AG04449 (cell line): ENCODE data around the gene CXCL14.

Experiments used
- CTCF ChIA-PET: fragments of 350-600 bp; formaldehyde crosslinking; extraction: SDS; loops from one replicate; lab custom pipeline; 2021; ENCODE audit warnings: antibody characterized with exemption; lab: Yijun Ruan, JAX
- POLR2A ChIA-PET: fragments of 400-600, 350-600 bp; formaldehyde crosslinking; extraction: SDS; loops from one replicate; lab custom pipeline; 2020; ENCODE audit warnings: antibody characterized with exemption, inconsistent platforms; lab: Yijun Ruan, JAX
- DNase-seq: peaks from one replicate; pipeline ENCODE4 v3.0.0-alpha.2; 2010; ENCODE audit warnings: low read depth, low spot score
- H3K4me3 ChIP-seq: 2 replicates; pipeline ENCODE4 v1.5.1; 2011; ENCODE audit warnings: low read depth, mild to moderate bottlenecking, control low read depth, low read length
- TF ChIP-seq, protein P1 (sequence below): IDR thresholded peaks from one replicate; pipeline ENCODE4 v1.5.1; 2011; ENCODE audit warnings: mild to moderate bottlenecking, moderate library complexity, low read length, control low read depth, inconsistent platforms; ENCODE audit not compliant: insufficient read depth; ENCODE audit errors: missing control alignments

Gene CXCL14

GRCh38 chr5:135587721-135588663, 9.2 kb upstream of the CXCL14 start:
- DNase-seq = no peak
- no peak overlapping the region for H3K4me3 ChIP-seq
- TF ChIP-seq, protein P1, sequence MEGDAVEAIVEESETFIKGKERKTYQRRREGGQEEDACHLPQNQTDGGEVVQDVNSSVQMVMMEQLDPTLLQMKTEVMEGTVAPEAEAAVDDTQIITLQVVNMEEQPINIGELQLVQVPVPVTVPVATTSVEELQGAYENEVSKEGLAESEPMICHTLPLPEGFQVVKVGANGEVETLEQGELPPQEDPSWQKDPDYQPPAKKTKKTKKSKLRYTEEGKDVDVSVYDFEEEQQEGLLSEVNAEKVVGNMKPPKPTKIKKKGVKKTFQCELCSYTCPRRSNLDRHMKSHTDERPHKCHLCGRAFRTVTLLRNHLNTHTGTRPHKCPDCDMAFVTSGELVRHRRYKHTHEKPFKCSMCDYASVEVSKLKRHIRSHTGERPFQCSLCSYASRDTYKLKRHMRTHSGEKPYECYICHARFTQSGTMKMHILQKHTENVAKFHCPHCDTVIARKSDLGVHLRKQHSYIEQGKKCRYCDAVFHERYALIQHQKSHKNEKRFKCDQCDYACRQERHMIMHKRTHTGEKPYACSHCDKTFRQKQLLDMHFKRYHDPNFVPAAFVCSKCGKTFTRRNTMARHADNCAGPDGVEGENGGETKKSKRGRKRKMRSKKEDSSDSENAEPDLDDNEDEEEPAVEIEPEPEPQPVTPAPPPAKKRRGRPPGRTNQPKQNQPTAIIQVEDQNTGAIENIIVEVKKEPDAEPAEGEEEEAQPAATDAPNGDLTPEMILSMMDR = no peak
- ChIA-PET POLR2A (no interaction called here), CTCF (interaction anchor here (1.0 to 1.8 kb wide), 2 partner anchors 9 to 23 kb away, joined by 3 to 9 read pairs; partner anchors contain the start of gene CXCL14)

DNA sequence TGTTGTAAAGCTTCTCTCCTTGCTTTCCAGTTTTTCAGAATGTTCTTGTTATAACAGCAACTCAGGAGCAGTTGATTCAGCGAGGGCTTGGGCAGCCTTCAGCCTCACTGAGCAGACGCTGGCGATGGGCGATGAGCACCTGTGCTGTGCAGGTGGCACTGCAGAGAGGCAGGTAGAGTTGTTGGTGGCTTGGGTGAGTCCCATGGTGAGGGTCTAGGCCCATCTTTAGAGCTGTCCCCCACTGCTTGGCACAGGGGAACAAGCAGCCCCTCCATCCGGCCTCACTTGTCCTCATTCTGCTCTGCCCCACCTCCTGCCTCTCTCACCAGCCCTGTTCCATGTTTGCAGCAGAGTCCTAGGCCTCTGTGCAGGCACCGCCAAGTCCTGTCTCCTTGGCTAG, 6.1 kb upstream of the CXCL14 start:
- DNase-seq = no peak
- POLR2A ChIA-PET = no interaction called here
- CTCF ChIA-PET = interaction anchor here (0.9 to 1.0 kb wide), 3 partner anchors 16 to 24 kb away, joined by 3 to 6 read pairs (median 4); no protein-coding TSS in a partner anchor
- no peak overlapping the region for H3K4me3 ChIP-seq
- TF ChIP-seq, protein P1 = no peak

DNA sequence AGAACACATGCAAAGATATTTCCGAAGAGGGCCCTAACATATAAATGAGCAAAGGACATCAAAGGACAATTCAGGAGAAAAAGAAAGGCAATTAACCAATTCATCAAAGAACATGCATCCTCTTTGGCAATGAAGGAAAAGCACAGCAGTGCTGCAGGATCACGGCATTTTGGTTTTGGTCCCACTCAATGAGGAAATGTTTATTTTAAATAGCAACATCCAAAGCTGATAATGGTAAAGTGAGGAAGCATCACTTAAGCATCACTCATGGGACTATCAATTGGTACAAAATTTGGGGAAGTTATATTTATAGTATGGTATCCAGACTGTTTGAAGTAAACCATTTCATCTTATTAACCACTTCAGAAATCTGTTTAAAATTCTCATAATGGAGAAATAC, 5.5 kb upstream of the CXCL14 start:
- no peak overlapping the region for H3K4me3 ChIP-seq
- TF ChIP-seq, protein P1 = no peak
- no peak for DNase-seq
- ChIA-PET CTCF (interaction anchor here (0.9 to 1.0 kb wide), 2 partner anchors 18 to 23 kb away, joined by 4 to 6 read pairs; no protein-coding TSS in a partner anchor), POLR2A (no interaction called here)

DNA sequence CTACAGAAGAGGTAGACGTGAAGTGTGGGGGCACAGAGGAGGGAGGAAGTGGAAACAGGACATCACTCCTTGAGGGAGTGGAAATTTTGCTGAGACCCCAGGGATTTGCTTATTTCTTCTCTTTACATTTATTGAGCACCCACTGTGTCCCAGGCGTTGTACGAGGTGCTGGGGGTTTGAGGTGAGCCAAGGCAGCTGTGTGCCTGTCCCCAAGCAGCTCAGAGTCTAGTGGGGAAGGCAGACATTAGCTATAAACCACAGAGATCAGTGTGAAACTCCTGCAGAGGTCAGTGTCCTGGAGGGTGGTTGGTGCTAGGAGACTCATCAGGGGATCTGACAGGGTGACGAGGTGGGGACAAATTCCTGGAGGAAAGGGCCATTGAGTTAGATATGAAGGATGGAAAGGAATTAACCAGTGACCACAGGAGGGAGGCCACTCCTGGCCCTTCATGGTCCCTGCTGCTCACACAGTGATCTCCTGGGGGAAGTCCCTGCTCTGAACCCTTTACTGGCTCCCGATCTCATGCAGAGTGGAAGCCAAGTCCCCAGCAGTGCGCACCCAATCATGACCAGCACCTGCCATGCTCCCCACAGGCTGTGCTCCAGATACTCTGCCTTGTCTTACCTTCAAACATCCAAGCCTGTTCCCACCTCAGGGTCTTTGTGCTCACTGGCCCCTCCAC, 3.4 kb upstream of the CXCL14 start:
- no peak overlapping the region for H3K4me3 ChIP-seq
- TF ChIP-seq, protein P1 = no peak
- CTCF ChIA-PET = interaction anchor here (1.3 to 11.2 kb wide), 2 partner anchors 19 to 127 kb away, joined by 3 to 180 read pairs; no protein-coding TSS in a partner anchor
- POLR2A ChIA-PET = no interaction called here
- DNase-seq = no peak

DNA sequence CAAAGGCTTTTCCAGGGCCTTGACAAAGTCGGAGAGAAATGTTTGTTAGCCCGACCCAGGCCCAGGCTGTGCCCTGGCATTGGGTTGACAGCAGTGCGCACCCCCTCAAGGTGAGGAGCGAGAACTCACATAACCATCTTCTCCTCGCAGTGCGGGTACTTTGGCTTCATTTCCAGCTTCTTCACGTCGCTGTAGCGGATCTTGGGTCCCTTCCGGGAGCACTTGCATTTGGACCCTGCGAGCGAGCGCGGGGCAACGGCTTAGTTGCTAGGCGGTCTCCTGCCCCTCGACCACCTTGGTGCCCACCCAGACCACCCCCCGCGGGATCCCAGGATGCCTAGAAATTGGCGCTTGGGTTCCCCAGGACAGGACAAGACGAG, 496 bp downstream of the CXCL14 start:
- TF ChIP-seq, protein P1 = no peak
- peak overlapping the region; percentile 50 for H3K4me3 ChIP-seq
- no peak for DNase-seq
- CTCF ChIA-PET = interaction anchor here (1.2 to 35.6 kb wide), 4 partner anchors 8 to 116 kb away, joined by 3 to 2422 read pairs (median 102); partner anchors contain the start of genes DCANP1 and TIFAB
- POLR2A ChIA-PET = no interaction called here

DNA sequence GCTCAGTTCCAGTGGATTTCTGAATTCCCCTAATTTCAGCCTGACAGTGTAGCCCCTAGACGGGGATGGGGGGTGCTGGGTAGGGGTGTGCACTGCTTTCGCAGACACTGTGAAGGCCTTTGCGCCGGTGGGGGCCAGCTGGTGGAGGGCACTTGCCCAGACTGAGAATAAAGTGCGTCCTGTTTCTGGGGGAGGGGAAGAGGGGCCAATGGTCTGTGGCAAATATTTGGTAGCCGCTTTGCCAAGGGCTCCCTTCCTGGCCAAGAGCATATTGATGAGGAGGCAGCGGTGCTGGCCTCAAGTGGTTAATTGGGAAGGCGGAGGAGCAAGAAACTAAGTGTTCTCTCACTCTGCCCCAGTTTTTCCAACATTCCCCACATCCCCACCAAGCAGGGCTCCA, 1.4 kb downstream of the CXCL14 start:
- no peak for DNase-seq
- POLR2A ChIA-PET = no interaction called here
- CTCF ChIA-PET = interaction anchor here (2.1 to 35.6 kb wide), 5 partner anchors 14 to 253 kb away, joined by 4 to 2422 read pairs (median 11); partner anchors contain the start of genes DCANP1 and TIFAB
- no peak overlapping the region for H3K4me3 ChIP-seq
- TF ChIP-seq, protein P1 = no peak
